Measurements from ENCODE around the gene PPP1R14C.

Gene PPP1R14C

GRCh38 chr6:150212778-150213177 lies 69.9 kb downstream of the PPP1R14C start:
- H3K9me3 ChIP-seq = no peaks in the 10 kb centered on the region
- in situ Hi-C loops (cut with MboI; ENCODE audit: low sequenced_read_pairs) = no loop called here
- no peaks in the 10 kb centered on the region; the same call in 1 of the 2 replicates for H3K4me1 ChIP-seq
- no peak overlapping the region for H3K4me3 ChIP-seq
- DNase-seq (ENCODE audit: low spot score in 2 of 2) = no peak
- H3K36me3 ChIP-seq (replicated peaks) = no peaks in the 10 kb centered on the region
- H3K27me3 ChIP-seq (ENCODE audit: low read depth) = no peaks in the 10 kb centered on the region

- Histone ChIP-seq H3K9me3 (no peaks in the 10 kb centered on the region), H3K4me1 (no peaks in the 10 kb centered on the region; the same call in 1 of the 2 replicates), H3K4me3 (no peak overlapping the region), H3K27me3 (ENCODE audit: low read depth) (no peaks in the 10 kb centered on the region), H3K36me3 (replicated peaks) (no peaks in the 10 kb centered on the region)
- DNase-seq (ENCODE audit: low spot score in 2 of 2) = no peak
- in situ Hi-C loops (cut with MboI; ENCODE audit: low sequenced_read_pairs) = no loop called here
These were observed 70.5 kb downstream of the PPP1R14C start for GRCh38 chr6:150213301-150213700.

- no peak for DNase-seq (ENCODE audit: low spot score in 2 of 2)
- Histone ChIP-seq H3K4me1 (no peaks in the 10 kb centered on the region), H3K36me3 (replicated peaks) (no peaks in the 10 kb centered on the region), H3K4me3 (no peak overlapping the region), H3K27me3 (ENCODE audit: low read depth) (no peaks in the 10 kb centered on the region), H3K9me3 (no peaks in the 10 kb centered on the region)
- in situ Hi-C loops (cut with MboI; ENCODE audit: low sequenced_read_pairs) = no loop called here
These were observed 71.5 kb downstream of the PPP1R14C start for GRCh38 chr6:150214310-150214709.

- Histone ChIP-seq H3K4me3 (no peak overlapping the region), H3K36me3 (replicated peaks) (no peaks in the 10 kb centered on the region), H3K4me1 (no peaks in the 10 kb centered on the region), H3K9me3 (no peaks in the 10 kb centered on the region), H3K27me3 (ENCODE audit: low read depth) (no peaks in the 10 kb centered on the region)
- no peak for DNase-seq (ENCODE audit: low spot score in 2 of 2)
- in situ Hi-C loops (cut with MboI; ENCODE audit: low sequenced_read_pairs) = no loop called here
These were observed 78.0 kb downstream of the PPP1R14C start for GRCh38 chr6:150220634-150221551.

- Histone ChIP-seq H3K27me3 (ENCODE audit: low read depth) (no peaks in the 10 kb centered on the region), H3K36me3 (replicated peaks) (no peaks in the 10 kb centered on the region)
These were observed 82.0 kb downstream of the PPP1R14C start for GRCh38 chr6:150224820-150225219.

GRCh38 chr6:150227281-150227680 lies 84.4 kb downstream of the PPP1R14C start:
- H3K4me3 ChIP-seq = no peak overlapping the region
- no peaks in the 10 kb centered on the region for H3K9me3 ChIP-seq
- no peaks in the 10 kb centered on the region for H3K36me3 ChIP-seq (replicated peaks)
- in situ Hi-C loops (cut with MboI; ENCODE audit: low sequenced_read_pairs) = no loop called here
- no peaks in the 10 kb centered on the region for H3K27me3 ChIP-seq (ENCODE audit: low read depth)
- H3K4me1 ChIP-seq = no peaks in the 10 kb centered on the region; the same call in 1 of the 2 replicates
- DNase-seq (ENCODE audit: low spot score in 2 of 2) = no peak

More at GRCh38 chr6:150224820-150225219, 82.0 kb downstream of the PPP1R14C start:
- Histone ChIP-seq H3K4me1 (no peaks in the 10 kb centered on the region; the same call in 1 of the 2 replicates), H3K9me3 (no peaks in the 10 kb centered on the region), H3K4me3 (no peak overlapping the region)
- in situ Hi-C loops (cut with MboI; ENCODE audit: low sequenced_read_pairs) = no loop called here
- no peak for DNase-seq (ENCODE audit: low spot score in 2 of 2)

GRCh38 chr6:150228072-150228733 lies 85.4 kb downstream of the PPP1R14C start:
- Histone ChIP-seq H3K4me1 (no peaks in the 10 kb centered on the region; the same call in 1 of the 2 replicates), H3K27me3 (ENCODE audit: low read depth) (no peaks in the 10 kb centered on the region), H3K9me3 (no peaks in the 10 kb centered on the region), H3K36me3 (replicated peaks) (no peaks in the 10 kb centered on the region), H3K4me3 (no peak overlapping the region)
- in situ Hi-C loops (cut with MboI; ENCODE audit: low sequenced_read_pairs) = no loop called here
- DNase-seq (ENCODE audit: low spot score in 2 of 2) = no peak

- DNase-seq (ENCODE audit: low spot score in 2 of 2) = no peak
- no peaks in the 10 kb centered on the region for H3K27me3 ChIP-seq (ENCODE audit: low read depth)
- H3K36me3 ChIP-seq (replicated peaks) = no peaks in the 10 kb centered on the region
- no peak overlapping the region for H3K4me3 ChIP-seq
- H3K4me1 ChIP-seq = no peaks in the 10 kb centered on the region; the same call in 1 of the 2 replicates
- no peaks in the 10 kb centered on the region for H3K9me3 ChIP-seq
- in situ Hi-C loops (cut with MboI; ENCODE audit: low sequenced_read_pairs) = no loop called here
These were observed 86.8 kb downstream of the PPP1R14C start for GRCh38 chr6:150229436-150230163.

GRCh38 chr6:150230164-150230561 lies 87.3 kb downstream of the PPP1R14C start:
- H3K27me3 ChIP-seq (ENCODE audit: low read depth) = no peaks in the 10 kb centered on the region

GRCh38 chr6:150230832-150231524 lies 88.1 kb downstream of the PPP1R14C start:
- DNase-seq (ENCODE audit: low spot score in 2 of 2) = no peak
- H3K9me3 ChIP-seq = no peaks in the 10 kb centered on the region
- H3K36me3 ChIP-seq (replicated peaks) = no peaks in the 10 kb centered on the region
- H3K27me3 ChIP-seq (ENCODE audit: low read depth) = no peaks in the 10 kb centered on the region
- in situ Hi-C loops (cut with MboI; ENCODE audit: low sequenced_read_pairs) = no loop called here
- no peak overlapping the region for H3K4me3 ChIP-seq
- H3K4me1 ChIP-seq = no peaks in the 10 kb centered on the region; the same call in 1 of the 2 replicates

More at GRCh38 chr6:150230164-150230561, 87.3 kb downstream of the PPP1R14C start:
- Histone ChIP-seq H3K4me1 (no peaks in the 10 kb centered on the region; the same call in 1 of the 2 replicates), H3K4me3 (no peak overlapping the region), H3K36me3 (replicated peaks) (no peaks in the 10 kb centered on the region), H3K9me3 (no peaks in the 10 kb centered on the region)
- DNase-seq (ENCODE audit: low spot score in 2 of 2) = no peak
- in situ Hi-C loops (cut with MboI; ENCODE audit: low sequenced_read_pairs) = no loop called here

GRCh38 chr6:150231525-150231850 lies 88.6 kb downstream of the PPP1R14C start:
- Histone ChIP-seq H3K9me3 (no peaks in the 10 kb centered on the region), H3K36me3 (replicated peaks) (no peaks in the 10 kb centered on the region), H3K4me3 (no peak overlapping the region), H3K4me1 (no peaks in the 10 kb centered on the region; the same call in 1 of the 2 replicates), H3K27me3 (ENCODE audit: low read depth) (no peaks in the 10 kb centered on the region)
- in situ Hi-C loops (cut with MboI; ENCODE audit: low sequenced_read_pairs) = no loop called here
- no peak for DNase-seq (ENCODE audit: low spot score in 2 of 2)

GRCh38 chr6:150233843-150234269 lies 91.0 kb downstream of the PPP1R14C start:
- Histone ChIP-seq H3K4me3 (no peak overlapping the region), H3K9me3 (no peaks in the 10 kb centered on the region), H3K4me1 (no peaks in the 10 kb centered on the region), H3K36me3 (replicated peaks) (no peaks in the 10 kb centered on the region), H3K27me3 (ENCODE audit: low read depth) (no peaks in the 10 kb centered on the region)
- no peak for DNase-seq (ENCODE audit: low spot score in 2 of 2)
- in situ Hi-C loops (cut with MboI; ENCODE audit: low sequenced_read_pairs) = no loop called here

GRCh38 chr6:150235218-150235617 lies 92.4 kb downstream of the PPP1R14C start:
- Histone ChIP-seq H3K4me3 (no peak overlapping the region), H3K9me3 (no peaks in the 10 kb centered on the region), H3K36me3 (replicated peaks) (no peaks in the 10 kb centered on the region), H3K4me1 (no peaks in the 10 kb centered on the region), H3K27me3 (ENCODE audit: low read depth) (no peaks in the 10 kb centered on the region)
- in situ Hi-C loops (cut with MboI; ENCODE audit: low sequenced_read_pairs) = no loop called here
- no peak for DNase-seq (ENCODE audit: low spot score in 2 of 2)
